ENCODE measurements around the gene PRSS8.
"Not testable (repeated sequence)": the region's sequence is repeated elsewhere in the genome, so short reads cannot be mapped to it uniquely, and the experiment has no call there.

PRSS8 gene

DNA sequence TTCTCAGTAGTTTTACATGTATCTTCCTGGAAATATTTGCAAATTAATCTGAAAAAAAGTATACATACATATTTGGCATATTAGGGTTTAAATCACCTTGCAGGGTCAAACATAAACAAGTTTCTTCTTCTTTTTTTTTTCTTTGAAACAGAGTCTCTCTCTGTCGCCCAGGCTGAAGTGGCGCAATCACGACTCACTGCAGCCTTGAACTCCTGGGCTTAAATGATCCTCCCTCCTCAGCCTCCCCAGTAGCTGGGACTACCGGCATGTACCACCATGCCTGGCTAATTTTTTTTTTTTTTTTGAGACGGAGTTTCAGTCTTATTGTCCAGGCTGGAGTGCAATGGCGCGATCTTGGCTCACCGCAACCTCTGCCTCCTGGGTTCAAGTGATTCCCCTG is 31.8 kb upstream of the PRSS8 start:
- Histone ChIP-seq H3K36me3 (ENCODE audit: insufficient read depth, low read length) (no peaks in the 10 kb centered on the region), H3K27me3 (ENCODE audit: insufficient read depth, low read length, poor library complexity) (no peaks in the 10 kb centered on the region), H3K9me3 (ENCODE audit: insufficient read depth, low read length, severe bottlenecking) (no peaks in the 10 kb centered on the region), H3K79me2 (ENCODE audit: insufficient read depth, low read length) (no peaks in the 10 kb centered on the region), H3K4me1 (ENCODE audit: insufficient read depth, low read length) (no peaks in the 10 kb centered on the region), H3K9ac (ENCODE audit: low read depth, low read length) (no peak overlapping the region), H4K20me1 (ENCODE audit: insufficient read depth, low read length) (no peaks in the 10 kb centered on the region), H3K4me2 (ENCODE audit: insufficient read depth, low read length) (no peak overlapping the region), H3K27ac (ENCODE audit: low read length) (no peak overlapping the region), H2AFZ (ENCODE audit: low read depth, low read length) (no peak overlapping the region), H3K4me3 (ENCODE audit: low read depth in 1 of 2, low read length in 2 of 2) (no peak overlapping the region)
- DNase-seq = no peak
- no peak for ATAC-seq (ENCODE audit: insufficient read depth, low read depth)
- TF ChIP-seq, protein P1, sequence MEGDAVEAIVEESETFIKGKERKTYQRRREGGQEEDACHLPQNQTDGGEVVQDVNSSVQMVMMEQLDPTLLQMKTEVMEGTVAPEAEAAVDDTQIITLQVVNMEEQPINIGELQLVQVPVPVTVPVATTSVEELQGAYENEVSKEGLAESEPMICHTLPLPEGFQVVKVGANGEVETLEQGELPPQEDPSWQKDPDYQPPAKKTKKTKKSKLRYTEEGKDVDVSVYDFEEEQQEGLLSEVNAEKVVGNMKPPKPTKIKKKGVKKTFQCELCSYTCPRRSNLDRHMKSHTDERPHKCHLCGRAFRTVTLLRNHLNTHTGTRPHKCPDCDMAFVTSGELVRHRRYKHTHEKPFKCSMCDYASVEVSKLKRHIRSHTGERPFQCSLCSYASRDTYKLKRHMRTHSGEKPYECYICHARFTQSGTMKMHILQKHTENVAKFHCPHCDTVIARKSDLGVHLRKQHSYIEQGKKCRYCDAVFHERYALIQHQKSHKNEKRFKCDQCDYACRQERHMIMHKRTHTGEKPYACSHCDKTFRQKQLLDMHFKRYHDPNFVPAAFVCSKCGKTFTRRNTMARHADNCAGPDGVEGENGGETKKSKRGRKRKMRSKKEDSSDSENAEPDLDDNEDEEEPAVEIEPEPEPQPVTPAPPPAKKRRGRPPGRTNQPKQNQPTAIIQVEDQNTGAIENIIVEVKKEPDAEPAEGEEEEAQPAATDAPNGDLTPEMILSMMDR (IDR thresholded peaks at IDR 0.05; ENCODE audit: borderline replicate concordance, extremely low read depth, low read length, poor library complexity, severe bottlenecking) = no peak
- no peak for TF ChIP-seq EZH2 (IDR thresholded peaks at IDR 0.05; ENCODE audit: borderline replicate concordance, low read depth, low read length, severe bottlenecking)

DNA sequence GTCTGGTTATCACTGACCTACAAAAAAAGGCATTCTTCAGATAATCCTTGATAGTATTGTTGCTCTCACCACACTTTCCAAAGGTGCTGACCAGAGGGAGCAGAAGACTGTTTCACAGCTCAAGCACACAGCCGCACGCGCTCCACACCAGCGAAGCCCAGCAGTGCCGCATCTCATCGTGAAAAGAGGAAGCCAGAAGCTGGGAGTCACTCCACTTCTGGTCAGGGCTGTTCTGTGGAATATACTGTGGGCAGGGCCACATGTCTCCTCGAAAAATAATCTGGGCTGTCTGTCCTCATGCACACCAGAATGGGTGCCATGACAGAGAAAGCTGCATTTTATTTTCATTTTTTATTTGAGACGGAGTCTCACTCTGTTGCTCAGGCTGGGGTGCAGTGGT is 21.6 kb upstream of the PRSS8 start:
- TF ChIP-seq EZH2 (IDR thresholded peaks at IDR 0.05; ENCODE audit: borderline replicate concordance, low read depth, low read length, severe bottlenecking) = no peak
- TF ChIP-seq, protein P1 (IDR thresholded peaks at IDR 0.05; ENCODE audit: borderline replicate concordance, extremely low read depth, low read length, poor library complexity, severe bottlenecking) = no peak
- H2AFZ ChIP-seq (ENCODE audit: low read depth, low read length) = no peak overlapping the region
- ATAC-seq (ENCODE audit: insufficient read depth, low read depth) = no peak
- no peaks in the 10 kb centered on the region for H4K20me1 ChIP-seq (ENCODE audit: insufficient read depth, low read length)
- DNase-seq = no peak
- H3K9ac ChIP-seq (ENCODE audit: low read depth, low read length) = no peak overlapping the region
- H3K36me3 ChIP-seq (ENCODE audit: insufficient read depth, low read length) = no peaks in the 10 kb centered on the region
- no peak overlapping the region for H3K4me2 ChIP-seq (ENCODE audit: insufficient read depth, low read length)
- no peaks in the 10 kb centered on the region for H3K79me2 ChIP-seq (ENCODE audit: insufficient read depth, low read length)
- H3K9me3 ChIP-seq (ENCODE audit: insufficient read depth, low read length, severe bottlenecking) = no peaks in the 10 kb centered on the region
- H3K27ac ChIP-seq (ENCODE audit: low read length) = no peak overlapping the region
- H3K27me3 ChIP-seq (ENCODE audit: insufficient read depth, low read length, poor library complexity) = no peaks in the 10 kb centered on the region
- no peak overlapping the region for H3K4me3 ChIP-seq (ENCODE audit: low read depth in 1 of 2, low read length in 2 of 2)
- H3K4me1 ChIP-seq (ENCODE audit: insufficient read depth, low read length) = no peaks in the 10 kb centered on the region

DNA sequence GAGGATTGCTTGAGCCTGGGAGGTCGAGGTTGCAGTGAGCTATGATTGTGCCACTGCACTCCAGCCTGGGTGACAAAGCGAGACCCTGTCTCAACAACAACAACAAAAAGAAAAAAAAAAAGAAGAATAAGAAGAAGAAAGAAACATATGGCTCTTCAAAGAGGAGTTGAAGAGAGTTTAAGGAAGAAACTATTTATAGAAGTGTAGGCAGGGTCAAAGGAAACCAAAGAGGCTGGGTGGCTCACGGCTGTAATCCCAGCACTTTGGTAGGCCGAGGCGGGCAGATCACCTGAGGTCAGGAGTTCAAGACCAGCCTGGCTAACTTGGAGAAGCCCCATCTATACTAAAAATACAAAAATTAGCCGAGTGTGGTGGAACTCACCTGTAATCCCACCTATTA is 15.4 kb upstream of the PRSS8 start:
- DNase-seq; H3K27ac ChIP-seq (ENCODE audit: low read length); H3K9ac ChIP-seq (ENCODE audit: low read depth, low read length); H3K79me2 ChIP-seq (ENCODE audit: insufficient read depth, low read length); H2AFZ ChIP-seq (ENCODE audit: low read depth, low read length); H4K20me1 ChIP-seq (ENCODE audit: insufficient read depth, low read length); H3K4me3 ChIP-seq (ENCODE audit: low read depth in 1 of 2, low read length in 2 of 2); H3K27me3 ChIP-seq (ENCODE audit: insufficient read depth, low read length, poor library complexity); H3K4me2 ChIP-seq (ENCODE audit: insufficient read depth, low read length); H3K4me1 ChIP-seq (ENCODE audit: insufficient read depth, low read length); ATAC-seq (ENCODE audit: insufficient read depth, low read depth); H3K36me3 ChIP-seq (ENCODE audit: insufficient read depth, low read length); H3K9me3 ChIP-seq (ENCODE audit: insufficient read depth, low read length, severe bottlenecking): not testable (repeated sequence)

DNA sequence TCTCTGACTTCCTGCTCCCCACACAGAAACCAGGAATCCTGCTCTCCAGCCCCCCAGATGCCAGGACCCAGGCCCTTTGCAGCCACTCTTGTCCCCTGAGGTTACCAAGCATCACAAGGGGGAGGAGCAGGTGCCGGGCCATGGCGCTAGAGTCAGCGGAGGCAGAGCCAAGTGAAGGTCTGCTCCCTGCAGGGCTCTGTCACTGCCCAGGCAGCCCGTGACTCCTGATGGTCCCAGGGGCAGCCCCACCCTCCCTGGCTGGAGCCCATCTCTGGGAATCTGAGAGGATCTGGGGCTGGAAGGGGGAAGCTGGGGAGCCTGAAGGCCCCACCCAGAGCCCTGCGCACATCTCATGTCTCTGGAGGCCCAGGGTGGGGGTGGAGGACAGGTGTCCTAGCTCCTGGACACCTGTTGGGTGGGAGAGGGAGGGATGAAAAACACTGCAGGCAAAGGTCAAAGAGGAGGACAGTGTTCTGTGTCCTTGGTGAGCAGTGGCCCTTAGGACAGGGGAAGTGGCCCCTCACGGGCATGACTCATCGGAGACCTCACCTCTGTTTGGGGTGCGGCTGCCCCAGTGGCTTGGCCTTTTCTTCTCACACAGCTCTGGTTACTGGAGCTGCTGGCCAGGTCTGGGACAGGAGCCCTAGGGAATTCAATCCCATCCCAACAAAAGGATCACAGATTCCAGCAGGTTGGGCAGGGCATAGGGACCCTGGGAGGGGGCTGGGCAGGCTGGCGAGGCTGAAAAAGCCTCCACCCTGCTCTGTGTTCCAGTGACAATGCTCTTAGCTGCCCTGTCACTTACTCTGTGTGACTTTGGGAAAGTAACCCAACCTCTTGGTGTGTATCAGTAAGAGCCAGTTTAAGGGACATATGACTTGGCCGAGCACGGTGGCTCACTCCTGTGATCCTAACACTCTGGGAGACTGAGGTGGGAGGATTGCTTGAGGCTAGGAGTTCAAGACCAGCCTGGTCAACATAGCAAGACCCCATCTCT is 14.7 kb upstream of the PRSS8 start, which contains the start of gene PRSS36:
TSS of gene PRSS36 (minus strand) at position 173 of the 997 bp plus-strand sequence. CDS start at position 142, 31 bp downstream.
- DNase-seq (no peak), ATAC-seq (ENCODE audit: insufficient read depth, low read depth) (no peak)
- H3K4me3 ChIP-seq (ENCODE audit: low read depth in 1 of 2, low read length in 2 of 2) = no peak within 1 kb of the TSS
- H2AFZ ChIP-seq (ENCODE audit: low read depth, low read length) = no peak within 1 kb of the TSS
- no peaks in the 10 kb centered on the region for H3K36me3 ChIP-seq (ENCODE audit: insufficient read depth, low read length)
- H3K79me2 ChIP-seq (ENCODE audit: insufficient read depth, low read length) = no peaks in the 10 kb centered on the region
- H3K9ac ChIP-seq (ENCODE audit: low read depth, low read length) = no peak within 1 kb of the TSS
- no peak within 1 kb of the TSS for H3K27ac ChIP-seq (ENCODE audit: low read length)
- no peaks in the 10 kb centered on the region for H3K9me3 ChIP-seq (ENCODE audit: insufficient read depth, low read length, severe bottlenecking)
- no peak for TF ChIP-seq EZH2 (IDR thresholded peaks at IDR 0.05; ENCODE audit: borderline replicate concordance, low read depth, low read length, severe bottlenecking)
- TF ChIP-seq, protein P1 (IDR thresholded peaks at IDR 0.05; ENCODE audit: borderline replicate concordance, extremely low read depth, low read length, poor library complexity, severe bottlenecking) = no peak
- H3K27me3 ChIP-seq (ENCODE audit: insufficient read depth, low read length, poor library complexity) = no peaks in the 10 kb centered on the region
- H4K20me1 ChIP-seq (ENCODE audit: insufficient read depth, low read length) = no peaks in the 10 kb centered on the region
- H3K4me2 ChIP-seq (ENCODE audit: insufficient read depth, low read length) = no peak within 1 kb of the TSS
- no peaks in the 10 kb centered on the region for H3K4me1 ChIP-seq (ENCODE audit: insufficient read depth, low read length)
